ENCODE measurements around the gene NR4A1. TPM values are rescaled to one million over a fixed set of nuclear protein-coding genes. Genes with fewer than 3 reads are reported as not detected.
A peak's percentile ranks its signal among the peaks of the same experiment; 100 is the strongest.

NR4A1 gene
- total and polyA plus RNA-seq, 2 of the 13 experiments (the other 11 are each of a cell fraction or from before 2014, with no cell fraction given), result 5.7 to 15.2 TPM

GRCh38 chr12:52079576-52080402 lies 28.5 kb downstream of the NR4A1 start, which contains the start of gene SMIM41:
SMIM41 (plus strand) TSS chr12:52079704; CDS start chr12:52079780, 76 bp downstream.
- in situ Hi-C loops (cut with HindIII; ENCODE audit: extremely low pct_ligation_motif_present, low pct_unique_long_range_greater_than_20kb) (loop anchor here (5.0 kb wide), 1 partner anchor 52 kb away; no protein-coding TSS in a partner anchor), intact Hi-C loops (cut with micrococcal nuclease; ENCODE audit: unreplicated experiment) (loop anchor here (5.0 kb wide), 1 partner anchor 38 kb away; no protein-coding TSS in a partner anchor)
- peaks cover 36% of the 10 kb centered on the region for H3K4me1 ChIP-seq (ENCODE audit: insufficient read depth, low read length)
- peak; percentile 54 for TF ChIP-seq AGO2 (optimal IDR thresholded peaks at IDR 0.05; ENCODE audit: low read depth, low read length)
- no peak for TF ChIP-seq NAIF1 (CRISPR knock-in tag; IDR thresholded peaks at IDR 0.05; ENCODE audit: borderline replicate concordance)
- peak; percentile 43; the same call in 1 of the 2 replicates for TF ChIP-seq RBFOX2 (IDR thresholded peaks at IDR 0.05; ENCODE audit: low read depth, low read length)
- H3K4me2 ChIP-seq (ENCODE audit: low read depth, low read length), result peak within 1 kb of the TSS; percentile 81
- FAIRE-seq (no peak), DNase-seq (ENCODE audit: low spot score) (no peak), ATAC-seq (no peak)
- H3K79me2 ChIP-seq (ENCODE audit: insufficient read depth, low read length), result peaks cover 6% of the 10 kb centered on the region
- 96% methylated on average over 39 of the region's 87 CpGs for WGBS (ENCODE audit: low lambda C conversion rate)
- H4K20me1 ChIP-seq (ENCODE audit: insufficient read depth, low read length), result no peaks in the 10 kb centered on the region
- POLR2A ChIA-PET, result no interaction called here
- peaks cover 0 to 3% of the 10 kb centered on the region in 2 experiments; a peak in 2 of 5 replicates for H3K27me3 ChIP-seq (ENCODE audit: control insufficient read depth in 1 of 2, insufficient read depth in 2 of 2, low read length in 2 of 2)
- peak within 1 kb of the TSS; percentile 54; the same call in 1 of the 2 replicates for H3K9ac ChIP-seq (ENCODE audit: insufficient read depth, low read depth, low read length)
- no TSS peak for BruUV-seq (replicated peaks)
- CTCF ChIA-PET (ENCODE audit: low intra/inter-chr PET ratio, low total read pairs), result no interaction called here
- peaks cover 19 to 36% of the 10 kb centered on the region in 2 experiments; a peak in 4 of 5 replicates for H3K36me3 ChIP-seq (replicated peaks in 1 of 2; ENCODE audit: control insufficient read depth in 1 of 2, insufficient read depth in 2 of 2, low read length in 2 of 2)
- no peaks in the 10 kb centered on the region for H3K9me3 ChIP-seq (ENCODE audit: low read length)
- no peak within 1 kb of the TSS for H2AFZ ChIP-seq (ENCODE audit: low read length)
- peak within 1 kb of the TSS; percentile 46 for H3K27ac ChIP-seq (ENCODE audit: extremely low read length, insufficient read depth, low read length)
- H3K4me3 ChIP-seq (replicated peaks in 1 of 3; ENCODE audit: insufficient read depth in 1 of 3, low read depth in 2 of 3, low read length in 3 of 3), result peak within 1 kb of the TSS in 1 of 3 experiments; percentile 71; a peak in 1 of 6 replicates

Measured in HepG2 (cell line).